Muscle of back (tissue), 11 donors: ENCODE measurements around the gene SPATA1. TPM values are rescaled to one million over a fixed set of nuclear protein-coding genes. Genes with fewer than 3 reads are reported as not detected.
A peak's percentile ranks its signal among the peaks of the same experiment; 100 is the strongest.
"Not testable (repeated sequence)": the region's sequence is repeated elsewhere in the genome, so short reads cannot be mapped to it uniquely, and the experiment has no call there.

Source experiments
- DNase-seq, 3 donors: peaks; one replicate each; pipeline versions ENCODE4 v3.0.0 to v3.0.0-alpha.2; 2013
- polyA plus RNA-seq, 10 donors: library from polyadenylated mRNA; unstranded; fragments of 120-200 nt; gene quantifications; one replicate each; pipeline ENCODE4 v1.2.1, GENCODE V29; 2013; ENCODE audit not compliant: insufficient read length in 10 of 10

Gene SPATA1
- polyA plus RNA-seq, 10 donors, result 0.32 to 2.8 (median 0.96) TPM

- DNase-seq, result not testable (repeated sequence)
These were observed 1.7 kb downstream of the SPATA1 start for GRCh38 chr1:84507887-84508286.

- no peak for DNase-seq
These were observed 2.3 kb downstream of the SPATA1 start for GRCh38 chr1:84508510-84508909.

- DNase-seq, result no peak
These were observed 2.8 kb downstream of the SPATA1 start for GRCh38 chr1:84509029-84509428.

GRCh38 chr1:84510165-84510564 is 4.0 kb downstream of the SPATA1 start:
- no peak for DNase-seq

GRCh38 chr1:84510668-84511067 is 4.5 kb downstream of the SPATA1 start:
- no peak for DNase-seq

GRCh38 chr1:84524590-84524989 is 18.4 kb downstream of the SPATA1 start:
- no peak for DNase-seq

- no peak for DNase-seq
These were observed 19.6 kb downstream of the SPATA1 start for GRCh38 chr1:84525779-84526178.

- no peak for DNase-seq
These were observed 32.4 kb downstream of the SPATA1 start for GRCh38 chr1:84538599-84538998.

GRCh38 chr1:84539972-84540371 is 33.8 kb downstream of the SPATA1 start:
- no peak for DNase-seq

GRCh38 chr1:84540759-84541158 is 34.6 kb downstream of the SPATA1 start:
- DNase-seq, result no peak

- DNase-seq, result no peak
These were observed 35.5 kb downstream of the SPATA1 start for GRCh38 chr1:84541679-84542078.

- peak in 2 of 3 donors; percentile 2 to 32 for DNase-seq
These were observed 44.6 kb downstream of the SPATA1 start for GRCh38 chr1:84550826-84551225.

- DNase-seq, result no peak
These were observed 63.0 kb downstream of the SPATA1 start for GRCh38 chr1:84569216-84569615.

- DNase-seq, result no peak
These were observed 64.4 kb downstream of the SPATA1 start for GRCh38 chr1:84570436-84571149.

- DNase-seq, result no peak
These were observed 65.0 kb downstream of the SPATA1 start for GRCh38 chr1:84571150-84571535.

GRCh38 chr1:84573481-84573966 is 67.3 kb downstream of the SPATA1 start:
- DNase-seq, result no peak

- DNase-seq, result peak; percentile 83 to 94 (median 90)
These were observed 68.0 kb downstream of the SPATA1 start, which contains the start of gene CTBS for GRCh38 chr1:84573967-84574842. TSS of gene CTBS (minus strand) at chr1:84574440. CDS start at chr1:84574415, 25 bp downstream.

- DNase-seq, result no peak
These were observed 68.8 kb downstream of the SPATA1 start for GRCh38 chr1:84574936-84575335.

- DNase-seq, result no peak
These were observed 75.5 kb downstream of the SPATA1 start for GRCh38 chr1:84581648-84582047.

- DNase-seq, result no peak
These were observed 76.8 kb downstream of the SPATA1 start for GRCh38 chr1:84582802-84583587.

- DNase-seq, result peak in 2 of 3 donors; percentile 3 to 17
These were observed 77.5 kb downstream of the SPATA1 start for GRCh38 chr1:84583648-84584047.

- DNase-seq, result no peak
These were observed 77.9 kb downstream of the SPATA1 start for GRCh38 chr1:84584126-84584525.
